Activated T-cell treated with anti-CD3 and anti-CD28 coated beads, Interleukin-2, amount 50 U/mL, for 1 hour (primary cell): ENCODE data around the gene ZAP70.
A peak's percentile ranks its signal among the peaks of the same experiment; 100 is the strongest.

Source experiments
- DNase-seq: peaks from one replicate; pipeline ENCODE4 v3.0.0-alpha.2; 2020

Gene ZAP70

GRCh38 chr2:97718051-97718882 lies 4.9 kb downstream of the ZAP70 start:
- peak; percentile 72 for DNase-seq

- peak; percentile 54 for DNase-seq
These were observed 5.6 kb downstream of the ZAP70 start for GRCh38 chr2:97718942-97719341.

- no peak for DNase-seq
These were observed 6.2 kb downstream of the ZAP70 start for GRCh38 chr2:97719362-97720155.

GRCh38 chr2:97720746-97721145 lies 7.4 kb downstream of the ZAP70 start:
- DNase-seq: no peak

GRCh38 chr2:97722227-97722626 lies 8.9 kb downstream of the ZAP70 start:
- no peak for DNase-seq

- DNase-seq: no peak
These were observed 10.0 kb downstream of the ZAP70 start for GRCh38 chr2:97723156-97724072.

DNA sequence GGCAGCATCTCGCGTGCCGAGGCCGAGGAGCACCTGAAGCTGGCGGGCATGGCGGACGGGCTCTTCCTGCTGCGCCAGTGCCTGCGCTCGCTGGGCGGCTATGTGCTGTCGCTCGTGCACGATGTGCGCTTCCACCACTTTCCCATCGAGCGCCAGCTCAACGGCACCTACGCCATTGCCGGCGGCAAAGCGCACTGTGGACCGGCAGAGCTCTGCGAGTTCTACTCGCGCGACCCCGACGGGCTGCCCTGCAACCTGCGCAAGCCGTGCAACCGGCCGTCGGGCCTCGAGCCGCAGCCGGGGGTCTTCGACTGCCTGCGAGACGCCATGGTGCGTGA lies 10.7 kb downstream of the ZAP70 start:
- DNase-seq: no peak

DNA sequence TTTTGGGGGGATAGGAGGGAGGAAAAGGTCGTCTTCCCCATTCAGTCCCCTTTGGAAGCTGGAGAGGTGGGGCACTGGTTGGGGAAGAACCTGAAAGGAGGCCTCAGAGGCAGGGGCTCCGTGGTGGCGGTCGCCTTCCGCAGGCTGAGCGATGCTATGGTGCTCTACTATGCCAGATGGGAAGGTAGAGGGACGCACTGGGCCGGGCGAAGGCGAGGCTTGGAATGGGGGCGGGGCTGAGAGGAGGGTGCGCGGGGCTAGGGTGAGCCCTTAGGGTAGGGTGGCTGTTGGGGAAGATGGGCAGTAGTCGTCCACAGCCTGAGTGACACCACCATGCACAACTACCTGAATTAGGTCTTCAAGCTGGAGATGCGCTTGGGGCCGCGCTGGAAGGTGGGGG lies 11.1 kb downstream of the ZAP70 start:
- DNase-seq: no peak

GRCh38 chr2:97724946-97725688 lies 11.7 kb downstream of the ZAP70 start:
- no peak for DNase-seq

GRCh38 chr2:97726261-97727064 lies 13.1 kb downstream of the ZAP70 start:
- DNase-seq: no peak

DNA sequence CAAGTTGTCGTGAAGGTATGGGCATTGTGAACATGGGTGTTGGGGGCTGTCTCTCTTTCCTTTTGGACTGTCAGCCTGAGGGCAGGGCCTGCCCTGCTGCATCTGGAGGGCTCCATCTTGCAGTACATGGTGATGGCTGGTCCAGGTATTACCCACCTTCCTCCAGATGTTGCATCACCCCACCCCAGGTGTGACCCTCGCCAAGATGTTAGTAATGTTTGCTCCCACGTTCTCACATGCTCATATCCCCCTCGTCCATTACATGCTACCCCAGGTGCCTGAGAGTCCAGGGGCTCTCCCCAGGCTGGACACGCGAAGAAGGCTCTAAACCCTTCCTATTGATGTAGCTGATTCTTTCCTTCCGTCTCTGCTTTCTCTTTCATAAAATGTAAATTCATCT lies 13.9 kb downstream of the ZAP70 start:
- DNase-seq: no peak

DNA sequence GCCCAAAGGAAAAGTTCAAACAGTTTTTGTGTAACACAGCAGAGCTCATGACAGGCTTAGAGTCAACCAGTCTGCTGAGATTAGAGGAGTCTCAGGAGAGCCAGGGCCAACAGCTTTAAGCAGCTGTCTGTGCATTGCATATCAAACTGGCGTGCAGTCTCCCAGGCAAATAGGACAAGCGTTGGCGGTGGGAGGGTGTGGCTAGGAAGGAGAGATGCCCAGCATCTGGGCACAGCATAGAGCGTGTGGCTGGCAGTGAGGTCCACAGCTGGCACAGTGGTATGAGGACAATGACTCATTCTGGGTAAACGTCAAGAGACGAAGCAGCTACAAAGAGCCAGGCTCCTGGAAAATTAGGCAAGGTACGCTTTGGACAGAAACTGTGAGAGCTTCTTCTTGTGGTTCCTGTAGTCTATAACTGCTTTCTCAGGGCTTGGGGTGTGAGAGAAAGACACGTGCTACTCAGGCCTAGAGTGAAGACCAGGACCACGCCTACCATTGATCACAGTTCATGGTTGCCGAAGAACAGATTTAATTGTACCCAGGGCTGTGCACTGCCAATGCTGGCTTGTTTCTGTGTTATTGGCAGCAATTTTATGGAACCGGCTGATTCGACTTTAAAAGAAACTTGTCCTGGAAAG lies 14.8 kb downstream of the ZAP70 start:
- DNase-seq: peak; percentile 52

- DNase-seq: no peak
These were observed 16.9 kb downstream of the ZAP70 start for GRCh38 chr2:97730245-97730644.

GRCh38 chr2:97731274-97732020 lies 18.1 kb downstream of the ZAP70 start:
- DNase-seq: peak; percentile 18

GRCh38 chr2:97732436-97733340 lies 19.3 kb downstream of the ZAP70 start:
- peak; percentile 10 for DNase-seq

- DNase-seq: peak; percentile 16
These were observed 20.1 kb downstream of the ZAP70 start for GRCh38 chr2:97733341-97734035.

DNA sequence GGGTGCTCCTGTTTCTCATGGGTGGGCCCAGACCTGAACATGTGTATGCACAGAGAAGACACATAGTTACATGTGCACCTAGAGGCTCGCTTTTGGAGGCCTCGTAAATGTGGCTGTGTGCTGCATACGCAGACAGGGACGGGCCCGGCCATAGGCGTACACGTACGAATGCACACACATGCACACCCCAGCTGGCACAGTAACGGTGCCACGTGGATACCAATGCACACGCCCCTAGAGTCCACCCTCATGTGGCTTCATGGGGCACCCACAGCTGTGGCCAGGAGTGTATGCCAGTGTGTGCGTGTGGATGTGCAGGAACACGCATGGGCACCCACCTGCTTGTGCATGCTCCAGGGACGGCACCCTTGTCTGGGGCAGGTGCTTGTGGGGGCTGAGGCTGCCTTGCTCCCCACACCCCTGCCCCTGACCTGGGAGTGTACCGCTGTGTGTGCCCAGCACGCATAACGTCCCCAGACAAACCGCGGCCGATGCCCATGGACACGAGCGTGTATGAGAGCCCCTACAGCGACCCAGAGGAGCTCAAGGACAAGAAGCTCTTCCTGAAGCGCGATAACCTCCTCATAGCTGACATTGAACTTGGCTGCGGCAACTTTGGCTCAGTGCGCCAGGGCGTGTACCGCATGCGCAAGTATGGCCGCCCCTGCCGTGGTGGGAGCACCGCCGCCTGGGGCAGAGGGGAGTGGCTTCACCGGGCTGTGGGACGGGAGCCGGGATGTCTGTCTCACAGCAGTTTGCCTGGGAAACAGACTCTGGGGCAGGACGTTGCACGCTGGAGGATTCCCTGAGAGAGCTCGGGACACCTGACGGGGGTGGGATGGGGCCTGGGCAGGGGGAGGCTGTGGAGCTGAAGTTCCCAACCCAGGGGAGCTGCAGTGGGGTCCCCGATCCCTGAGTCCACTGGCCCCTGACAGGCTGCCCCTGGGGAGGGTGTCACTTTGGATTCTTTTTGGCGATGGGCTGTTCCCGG lies 21.0 kb downstream of the ZAP70 start:
- peak; percentile 13 for DNase-seq
